GM12874 (cell line): ENCODE results near the gene OMD.

ENCODE experiments used
- TF ChIP-seq, protein P1 (sequence below): IDR thresholded peaks from 2 replicates; pipeline ENCODE4 v1.5.1; 2011; ENCODE audit warnings: low read depth, mild to moderate bottlenecking, control low read depth, low read length, moderate library complexity; ENCODE audit not compliant: insufficient read depth

Gene OMD

DNA sequence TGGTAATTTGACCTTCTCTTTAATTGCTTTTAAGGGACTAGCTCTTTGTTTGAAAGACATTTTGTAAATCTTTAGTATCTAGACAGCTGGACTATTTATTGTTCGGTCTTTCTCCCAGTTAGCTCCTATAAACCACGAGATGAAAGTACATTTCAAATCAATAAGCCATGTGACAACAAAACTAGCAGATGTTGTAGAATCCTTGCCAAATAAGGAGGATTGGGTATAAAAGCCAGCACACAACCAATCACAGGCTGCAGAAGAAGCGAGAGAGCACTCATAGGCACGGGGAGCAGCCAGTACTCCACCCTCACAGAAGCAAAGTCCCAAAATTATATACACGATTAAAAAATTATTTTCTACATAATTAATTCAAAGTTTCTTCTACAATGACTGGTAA is 8.1 kb upstream of the OMD start:
- TF ChIP-seq, protein P1, sequence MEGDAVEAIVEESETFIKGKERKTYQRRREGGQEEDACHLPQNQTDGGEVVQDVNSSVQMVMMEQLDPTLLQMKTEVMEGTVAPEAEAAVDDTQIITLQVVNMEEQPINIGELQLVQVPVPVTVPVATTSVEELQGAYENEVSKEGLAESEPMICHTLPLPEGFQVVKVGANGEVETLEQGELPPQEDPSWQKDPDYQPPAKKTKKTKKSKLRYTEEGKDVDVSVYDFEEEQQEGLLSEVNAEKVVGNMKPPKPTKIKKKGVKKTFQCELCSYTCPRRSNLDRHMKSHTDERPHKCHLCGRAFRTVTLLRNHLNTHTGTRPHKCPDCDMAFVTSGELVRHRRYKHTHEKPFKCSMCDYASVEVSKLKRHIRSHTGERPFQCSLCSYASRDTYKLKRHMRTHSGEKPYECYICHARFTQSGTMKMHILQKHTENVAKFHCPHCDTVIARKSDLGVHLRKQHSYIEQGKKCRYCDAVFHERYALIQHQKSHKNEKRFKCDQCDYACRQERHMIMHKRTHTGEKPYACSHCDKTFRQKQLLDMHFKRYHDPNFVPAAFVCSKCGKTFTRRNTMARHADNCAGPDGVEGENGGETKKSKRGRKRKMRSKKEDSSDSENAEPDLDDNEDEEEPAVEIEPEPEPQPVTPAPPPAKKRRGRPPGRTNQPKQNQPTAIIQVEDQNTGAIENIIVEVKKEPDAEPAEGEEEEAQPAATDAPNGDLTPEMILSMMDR = no peak

DNA sequence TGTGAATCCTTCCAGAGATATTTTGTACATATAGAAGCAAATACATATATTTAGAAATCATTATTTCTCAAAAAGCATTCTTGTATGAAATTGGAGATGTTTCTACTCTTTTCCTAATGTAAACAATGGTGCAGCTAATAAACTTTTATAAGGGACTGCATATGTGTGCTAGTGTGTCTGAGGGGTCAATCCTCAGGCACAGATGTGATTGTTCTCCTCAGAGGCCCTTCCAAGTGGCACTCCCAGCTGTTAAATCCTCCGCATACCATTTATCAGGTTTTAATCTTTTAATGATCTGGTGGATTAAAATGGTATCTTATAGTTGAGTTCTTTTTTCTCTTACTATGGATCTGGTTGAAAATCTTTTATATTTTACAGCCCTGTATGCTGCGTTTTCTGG is 5.6 kb upstream of the OMD start:
- TF ChIP-seq, protein P1 = no peak

DNA sequence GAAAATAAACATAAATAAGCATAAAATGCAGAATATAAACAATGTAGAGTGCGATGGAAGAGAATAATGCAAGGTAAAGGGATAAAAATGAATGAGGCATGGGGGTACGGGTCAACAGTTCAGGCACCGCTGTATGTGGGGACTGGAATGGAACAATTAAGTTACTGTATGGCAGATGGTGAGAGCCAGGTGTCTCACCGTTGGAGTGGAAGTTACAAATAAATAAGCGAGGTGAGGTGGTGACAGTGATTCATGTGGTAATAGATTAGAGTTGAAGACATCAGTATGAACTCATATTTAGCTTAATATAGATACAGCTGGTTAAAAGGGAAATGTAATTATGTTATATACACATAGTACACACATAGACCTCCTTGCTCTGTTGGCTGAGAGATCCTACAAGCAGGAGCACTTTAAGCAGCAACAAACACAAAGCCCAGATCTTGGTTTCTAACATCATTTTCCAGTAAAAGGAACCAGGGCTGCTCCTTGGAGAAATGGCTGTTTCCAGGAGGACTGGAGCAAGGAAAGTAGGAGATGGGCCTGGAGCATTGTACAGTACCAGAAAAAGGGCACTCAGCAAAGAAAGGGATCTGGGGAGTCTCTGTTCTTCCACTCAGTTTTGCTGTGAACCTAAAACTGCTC is 2.4 kb upstream of the OMD start:
- TF ChIP-seq, protein P1 = no peak

DNA sequence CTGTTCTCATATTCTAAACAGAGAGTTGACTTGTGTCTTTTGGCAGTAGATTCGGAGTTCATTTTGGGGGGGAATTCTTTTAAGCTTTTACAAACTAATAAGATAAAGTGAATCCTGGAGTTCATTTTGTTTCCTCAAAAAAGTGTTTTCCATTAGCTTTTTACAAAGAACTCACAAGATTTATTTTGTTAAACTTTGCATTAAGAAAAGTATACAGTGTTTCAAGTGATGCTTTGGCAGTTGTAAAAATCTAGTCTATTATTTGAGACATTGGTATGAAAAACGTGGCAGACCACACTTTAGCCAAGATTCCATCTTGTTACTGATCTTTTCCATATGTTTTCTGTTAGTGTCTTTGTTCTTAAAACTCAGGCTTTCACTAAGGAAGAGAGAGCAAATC is 1.2 kb upstream of the OMD start:
- TF ChIP-seq, protein P1 = no peak

DNA sequence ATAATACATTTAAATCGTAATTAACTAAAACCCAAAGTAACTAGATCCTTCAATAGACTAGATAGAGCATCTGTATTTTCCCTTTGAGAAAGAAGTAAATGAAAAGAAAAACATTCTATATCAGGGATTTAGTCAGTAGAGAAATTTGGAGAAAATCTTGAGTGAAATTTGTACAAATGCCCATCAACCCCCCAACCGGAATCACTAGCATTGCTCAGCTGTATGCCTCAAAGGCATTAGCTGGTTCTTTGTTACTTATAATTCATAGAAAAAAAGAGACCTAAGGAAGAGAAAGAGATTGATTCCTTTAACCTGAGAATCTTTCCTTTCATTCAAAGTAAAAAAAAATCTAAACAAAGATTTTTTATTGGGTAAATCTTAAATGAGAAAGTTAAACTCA is 659 bp downstream of the OMD start:
- TF ChIP-seq, protein P1 = no peak

DNA sequence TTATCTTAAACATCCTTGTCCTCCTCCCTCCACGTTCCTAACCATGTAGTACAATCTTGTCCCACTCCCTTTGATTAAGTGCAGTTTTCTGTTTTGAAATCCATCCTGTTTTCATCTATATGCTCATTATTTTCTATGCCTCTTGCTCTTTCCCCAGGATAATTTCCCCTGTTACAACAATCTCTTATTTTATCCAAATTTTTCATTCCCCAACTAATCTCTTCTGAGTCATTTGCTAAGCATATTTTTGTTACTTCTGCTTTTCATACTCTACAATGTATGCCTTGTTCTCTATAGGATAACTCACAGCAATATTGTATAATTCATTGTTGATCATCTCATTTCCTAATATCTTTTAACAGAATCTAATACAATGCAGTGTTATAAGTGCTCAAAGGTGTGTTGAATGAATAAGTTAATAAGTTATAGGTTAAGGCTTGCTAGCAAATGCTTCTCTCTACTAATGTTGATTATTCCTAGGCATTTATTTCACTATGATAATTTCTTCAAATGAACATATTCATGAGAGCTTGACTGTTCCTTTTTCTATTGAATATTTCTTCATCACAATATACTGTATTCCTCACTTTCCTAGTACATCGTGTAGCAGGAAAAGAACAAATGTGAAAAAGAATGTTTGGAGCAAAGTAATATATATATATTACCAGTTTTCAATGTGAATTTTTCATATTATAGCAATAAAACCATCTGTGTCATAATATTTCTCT is 1.5 kb downstream of the OMD start:
- TF ChIP-seq, protein P1 = no peak

DNA sequence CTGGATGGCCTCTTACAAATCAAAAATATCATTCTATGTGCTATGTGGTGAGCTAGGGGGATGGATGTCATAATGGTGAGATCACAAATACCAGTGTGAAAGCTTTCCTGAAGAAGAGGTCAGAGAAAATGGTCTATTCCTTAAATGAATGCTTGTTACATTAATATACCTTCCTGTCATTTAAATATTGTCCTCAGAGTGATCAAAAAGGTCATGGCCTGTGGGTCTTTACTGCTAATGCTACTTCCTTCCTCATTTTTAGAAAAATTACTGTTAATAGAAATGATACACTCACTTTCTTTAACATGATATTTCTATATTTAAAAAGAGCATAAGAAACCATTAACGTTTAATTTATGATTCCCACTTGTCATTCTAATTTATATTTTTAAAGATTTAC is 9.7 kb downstream of the OMD start:
- TF ChIP-seq, protein P1 = no peak
